Activated CD4-positive, alpha-beta T cell treated with anti-CD3 and anti-CD28 coated beads, Interleukin-2, amount 50 U/mL, for 4 hours (primary cell): ENCODE data around the gene LMAN2.
"Not testable (repeated sequence)": the region's sequence is repeated elsewhere in the genome, so short reads cannot be mapped to it uniquely, and the experiment has no call there.

Experiments
- DNase-seq, 2 experiments: peaks; one replicate each; pipeline ENCODE4 v3.0.0-alpha.2; 2020

The LMAN2 gene

DNA sequence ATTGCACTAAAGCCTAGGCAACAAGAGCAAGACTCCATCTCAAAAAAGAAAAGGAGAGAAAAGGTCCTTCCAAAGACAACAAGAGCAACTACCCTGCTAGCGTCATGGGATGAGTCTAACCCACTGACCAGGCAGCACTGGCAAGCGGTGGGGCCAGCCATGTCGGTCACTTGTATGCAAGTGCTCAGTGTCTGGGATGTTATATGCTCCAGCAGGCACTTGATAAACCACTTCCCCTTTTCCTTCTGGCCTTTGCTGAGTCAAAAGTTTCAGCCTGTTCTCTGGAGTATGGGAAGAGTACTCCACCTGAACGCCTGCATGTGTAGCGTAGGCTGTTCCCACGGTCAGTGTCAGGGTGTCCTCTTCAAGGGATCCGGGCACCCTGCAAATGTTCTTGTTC lies 30.6 kb downstream of the LMAN2 start:
- no peak for DNase-seq

DNA sequence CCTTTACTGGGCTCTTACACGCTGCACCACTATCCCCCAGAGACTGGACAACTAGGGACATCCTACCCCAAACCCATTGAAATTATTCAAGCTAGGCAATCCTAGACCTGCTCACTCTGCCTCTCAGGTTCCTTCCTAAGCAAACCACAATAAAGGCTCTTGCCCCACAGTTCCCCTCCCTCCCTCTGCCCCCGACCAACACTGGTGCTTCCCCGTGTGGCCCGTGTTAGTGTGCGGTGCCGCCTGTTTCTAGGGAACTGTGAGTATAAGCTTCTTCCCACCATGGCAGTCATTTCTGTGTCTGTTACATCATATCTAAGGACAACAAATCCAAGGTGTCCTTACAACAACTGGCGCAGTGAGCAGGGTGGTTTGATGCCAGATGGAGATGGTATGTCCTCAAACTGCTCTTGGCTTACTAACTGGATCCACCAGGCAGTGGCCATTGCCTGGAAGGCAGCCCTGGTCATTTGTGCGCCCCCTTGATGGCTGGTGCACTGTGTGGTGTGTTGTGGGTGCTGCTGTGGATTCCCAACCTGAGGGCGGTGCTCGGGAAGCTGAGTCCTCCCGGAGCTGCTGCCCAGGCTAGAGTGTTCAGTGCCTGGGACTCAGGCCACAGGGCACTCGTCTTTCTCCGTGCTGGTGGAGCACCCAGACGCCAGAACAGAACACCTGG lies 31.4 kb downstream of the LMAN2 start:
- DNase-seq = peak in 1 of 2 experiments; percentile 14

DNA sequence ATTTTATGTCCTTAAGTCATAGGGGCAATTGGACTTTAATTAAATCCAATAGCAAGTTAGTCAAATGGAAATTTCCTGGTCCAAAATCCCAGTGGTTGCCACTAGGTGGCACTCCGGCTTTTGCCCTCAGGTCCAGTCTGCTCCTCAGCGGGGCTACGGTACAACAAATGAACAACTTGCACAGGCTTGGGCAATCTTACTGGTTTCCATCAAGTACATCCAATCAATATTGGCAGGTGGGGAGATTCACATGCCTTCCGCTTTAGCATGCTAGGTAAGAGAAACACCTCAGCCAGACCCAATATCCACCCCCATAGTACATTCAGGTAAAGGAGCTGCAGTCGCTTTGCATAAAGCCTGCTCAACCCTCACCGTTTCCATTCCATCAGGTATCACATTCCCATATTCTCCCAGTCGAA lies 33.5 kb downstream of the LMAN2 start:
- peak; percentile 67 to 73 for DNase-seq

DNA sequence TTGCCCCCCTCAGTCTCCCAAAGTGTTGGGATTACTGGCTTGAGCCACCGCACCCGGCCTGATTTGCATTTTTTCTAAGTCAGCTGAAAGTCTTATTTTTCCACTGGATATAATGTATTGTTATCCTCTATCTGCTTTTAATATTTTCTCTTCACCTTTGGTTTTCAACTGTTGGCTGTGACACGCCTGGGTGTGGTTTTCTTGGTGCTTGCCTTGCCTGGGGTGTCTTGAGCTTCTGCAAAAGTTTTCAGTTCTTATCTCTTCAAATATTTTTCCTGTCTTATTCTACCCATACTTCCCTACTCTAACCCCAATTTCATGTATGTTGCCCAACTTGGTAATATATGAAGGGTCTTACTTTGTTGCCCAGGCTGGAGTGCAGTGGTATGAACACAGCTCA lies 35.5 kb downstream of the LMAN2 start:
- DNase-seq = no peak

DNA sequence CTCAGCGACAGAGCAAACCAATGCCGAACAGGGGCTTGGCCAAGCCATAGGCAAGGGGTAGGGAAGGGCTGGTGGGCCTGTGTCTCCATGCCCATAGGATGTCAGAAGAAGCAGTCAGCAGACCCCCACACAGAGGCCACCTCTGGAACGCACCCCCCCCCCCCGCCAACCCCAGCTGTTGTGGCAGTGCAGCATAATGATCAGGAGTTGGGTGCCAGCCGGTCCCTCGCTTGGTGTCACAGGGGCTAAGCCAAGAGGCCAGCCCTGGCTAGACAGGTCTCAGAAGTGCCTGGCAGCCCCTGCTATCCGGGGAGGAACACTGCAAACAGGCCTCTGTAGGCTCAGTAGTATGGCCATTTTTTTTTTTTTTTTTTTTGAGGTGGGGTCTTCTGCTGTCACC lies 36.1 kb downstream of the LMAN2 start:
- no peak for DNase-seq

DNA sequence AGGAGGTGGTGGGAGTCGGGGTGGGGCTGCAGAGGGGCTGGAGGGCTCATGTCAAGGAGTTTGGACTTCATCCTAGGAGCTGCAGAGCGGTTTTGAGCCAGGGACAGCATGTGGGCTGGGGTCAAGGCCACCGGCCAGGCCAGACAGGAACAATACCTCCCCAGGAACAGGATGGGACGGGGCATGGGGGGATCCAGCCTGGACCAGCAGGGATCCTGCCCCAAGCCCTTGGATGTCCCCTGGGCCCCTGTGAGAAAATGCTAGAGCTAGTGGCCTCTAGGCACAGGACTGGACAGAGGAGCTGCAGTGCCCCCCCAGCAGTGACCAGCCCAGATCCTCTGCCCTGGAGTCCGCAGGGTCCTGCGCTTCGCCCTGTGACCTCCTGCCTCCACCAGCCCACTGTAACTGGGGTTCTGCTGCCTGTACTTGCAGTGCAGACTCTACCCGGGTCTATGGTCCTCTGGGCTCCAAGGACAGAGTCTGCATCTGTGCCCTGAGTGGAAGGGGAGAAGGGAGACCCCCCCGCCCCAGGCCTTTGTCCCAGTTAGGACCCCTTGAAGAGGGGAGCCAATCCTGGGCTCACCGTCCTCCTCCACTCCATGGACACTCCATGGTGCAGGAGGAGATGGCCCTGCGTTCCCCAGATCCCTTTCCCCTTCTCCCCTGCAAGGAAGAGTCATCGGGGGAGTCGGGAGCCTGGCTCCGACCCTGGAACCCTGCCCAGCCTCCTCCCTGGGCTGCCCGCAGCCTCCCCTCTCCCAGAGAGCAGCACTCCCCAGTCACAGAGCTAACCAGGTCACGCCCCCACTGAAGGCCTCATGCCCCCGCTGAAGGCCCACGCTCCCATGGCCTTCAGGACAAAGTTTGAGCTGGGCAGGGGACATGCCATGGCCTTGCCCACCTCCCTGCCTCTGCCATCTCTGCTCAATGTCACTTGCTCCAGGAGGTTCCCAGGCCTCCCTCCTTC lies 36.8 kb downstream of the LMAN2 start:
- DNase-seq = no peak

DNA sequence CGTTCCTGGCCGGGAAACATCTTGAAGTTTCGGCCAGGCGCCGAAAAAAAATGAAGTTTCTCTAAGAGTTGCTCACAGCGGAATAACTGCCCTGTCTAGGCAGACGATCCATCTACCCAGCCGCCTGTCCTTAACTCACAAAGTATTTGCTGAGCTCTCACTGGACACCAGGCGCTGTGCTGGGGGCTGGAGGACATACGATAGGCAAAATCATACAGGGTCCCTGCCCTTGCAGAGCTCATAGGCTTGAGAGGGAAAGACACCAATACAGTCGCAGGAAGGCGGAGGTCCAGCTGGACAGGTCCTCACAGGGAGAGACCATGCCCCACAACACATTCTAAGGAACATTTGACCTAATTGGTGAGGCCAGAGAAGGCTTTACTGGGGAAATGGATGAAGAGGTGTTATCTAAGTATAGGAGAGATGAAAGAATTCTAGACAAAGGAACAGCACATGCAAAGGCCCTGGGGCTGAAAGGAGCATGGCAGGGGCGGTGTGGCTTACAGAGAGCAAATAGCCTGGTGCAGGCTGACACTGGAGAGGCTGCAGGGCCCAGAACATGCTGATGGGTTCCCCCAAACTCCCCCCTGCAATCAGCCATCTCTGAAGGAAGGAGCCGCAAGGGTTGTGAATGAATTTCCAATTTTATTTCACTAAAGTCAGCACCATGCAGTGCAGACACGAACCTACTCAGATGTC lies 37.8 kb downstream of the LMAN2 start:
- no peak for DNase-seq

DNA sequence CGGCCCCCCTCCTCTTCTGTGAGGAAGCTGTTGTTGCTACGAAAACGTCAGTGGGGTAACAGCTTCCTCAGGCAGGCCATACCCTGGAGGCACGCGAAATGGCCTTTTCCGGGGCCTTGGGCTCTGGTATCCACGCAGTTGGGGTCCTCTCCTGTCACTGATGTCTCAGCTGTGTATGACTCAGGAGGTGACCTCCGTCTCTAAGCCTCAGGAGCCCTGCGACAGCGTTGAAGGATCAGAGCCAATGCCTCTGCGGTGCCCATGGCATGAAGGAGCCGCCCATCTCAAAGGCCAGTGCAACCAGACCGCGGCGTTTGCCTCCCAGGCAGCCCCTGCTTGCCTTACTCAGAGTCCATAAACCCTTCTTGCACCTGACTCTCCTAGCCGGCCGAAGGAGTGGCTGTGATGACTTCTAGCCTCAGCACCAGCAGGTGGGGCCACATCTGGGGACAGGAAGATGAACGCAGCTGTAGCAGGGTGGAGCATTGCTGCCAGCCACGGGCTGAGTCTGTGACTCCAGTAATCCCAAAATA lies 38.8 kb downstream of the LMAN2 start:
- DNase-seq = no peak

DNA sequence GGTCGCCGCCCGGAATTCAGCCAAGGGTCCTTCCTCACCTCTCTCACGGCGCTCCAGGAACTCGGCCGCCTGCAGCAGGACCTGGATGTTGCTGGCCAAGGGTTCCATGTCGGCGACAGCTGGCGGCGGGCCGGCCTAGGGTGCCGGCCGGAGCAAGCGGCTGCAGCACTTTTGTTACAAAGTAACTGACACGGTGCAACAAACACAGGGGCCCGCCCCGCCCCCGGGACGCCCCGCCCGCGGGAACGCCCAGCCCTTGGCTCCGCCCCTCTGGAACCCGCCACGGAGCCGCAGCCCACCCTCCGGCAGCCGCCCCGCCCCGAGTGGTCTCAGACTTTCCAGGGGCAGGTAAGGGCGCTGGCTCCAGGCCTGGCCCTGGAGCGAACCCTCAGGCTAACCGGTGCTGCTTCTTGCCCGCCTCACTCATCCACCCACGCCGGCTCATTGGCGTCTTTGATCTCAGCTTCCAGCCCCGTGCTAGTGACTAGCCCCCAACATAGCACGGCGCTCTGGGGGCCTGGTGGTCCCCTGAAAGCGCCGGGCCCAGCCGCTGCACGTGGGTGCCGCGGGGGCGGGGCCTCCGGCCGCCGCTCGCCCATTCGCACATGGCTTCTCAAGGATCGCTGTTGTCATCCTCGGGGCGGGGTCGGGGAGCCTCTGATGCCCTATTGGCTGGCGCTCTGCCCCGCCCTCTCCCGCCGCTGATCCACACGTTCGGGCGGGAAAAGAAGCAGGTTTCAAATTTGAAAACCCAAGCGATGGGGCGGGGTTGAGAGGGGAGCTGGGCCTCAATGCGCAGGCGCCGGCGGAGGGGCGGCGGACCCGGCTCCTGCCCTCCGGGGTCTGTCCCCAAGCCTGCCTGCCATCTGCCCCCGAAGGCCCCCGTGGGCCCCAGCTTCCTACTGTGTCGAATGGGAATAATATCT lies 39.5 kb downstream of the LMAN2 start, which contains the start of gene MXD3:
Gene MXD3, minus strand, starts transcription at position 176 of the 926 bp plus-strand sequence. Its CDS starts 68 bp downstream, at position 108.
- DNase-seq = peak; percentile 94 to 95

DNA sequence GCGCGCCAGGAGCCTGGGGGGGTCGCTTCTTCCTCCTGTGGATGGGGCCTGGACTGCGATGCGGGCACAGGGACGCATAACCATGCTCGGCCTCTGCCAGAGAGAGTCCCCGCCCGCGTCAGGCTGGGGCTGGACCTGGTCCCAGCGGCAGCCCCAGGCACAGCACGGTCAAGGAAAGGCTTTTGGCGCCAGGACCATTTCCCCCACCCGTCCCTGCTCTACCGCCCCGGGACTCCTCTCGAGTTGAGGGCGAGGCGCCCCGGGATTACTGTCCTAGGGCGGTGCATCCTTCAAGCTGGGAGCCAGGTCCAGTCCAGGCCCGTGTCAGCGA lies 40.1 kb downstream of the LMAN2 start:
- no peak for DNase-seq

DNA sequence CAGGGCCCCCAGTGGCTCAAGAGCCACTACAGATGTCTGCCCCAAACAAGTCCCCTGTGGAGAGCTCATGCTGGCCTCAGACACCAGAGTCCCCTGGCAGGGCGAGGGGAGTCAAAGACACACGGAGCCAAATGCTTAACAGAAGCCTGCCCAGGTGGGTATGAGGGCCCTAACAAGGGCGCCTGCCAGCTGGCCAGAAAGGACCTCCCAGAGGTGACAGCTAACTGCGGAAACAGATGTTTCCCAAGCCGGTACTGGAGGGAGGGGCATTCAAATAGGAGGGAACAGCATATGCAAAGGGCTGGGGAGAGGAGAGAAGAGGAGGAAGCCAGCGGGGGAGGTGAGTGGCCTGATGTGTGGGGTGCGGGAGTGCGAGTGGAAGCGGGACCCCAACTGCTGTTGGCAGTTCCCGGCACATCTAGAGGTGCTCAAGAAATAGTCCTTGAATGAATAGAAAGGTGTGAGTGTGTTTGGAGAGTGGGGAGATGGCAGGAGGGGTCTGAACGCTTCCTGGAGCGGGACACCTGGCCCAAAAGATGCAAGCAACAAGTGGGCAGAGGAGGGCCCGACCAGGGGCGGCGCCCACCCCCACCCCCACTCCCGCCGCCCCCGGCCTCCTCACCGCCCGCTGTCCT lies 40.6 kb downstream of the LMAN2 start:
- no peak for DNase-seq

DNA sequence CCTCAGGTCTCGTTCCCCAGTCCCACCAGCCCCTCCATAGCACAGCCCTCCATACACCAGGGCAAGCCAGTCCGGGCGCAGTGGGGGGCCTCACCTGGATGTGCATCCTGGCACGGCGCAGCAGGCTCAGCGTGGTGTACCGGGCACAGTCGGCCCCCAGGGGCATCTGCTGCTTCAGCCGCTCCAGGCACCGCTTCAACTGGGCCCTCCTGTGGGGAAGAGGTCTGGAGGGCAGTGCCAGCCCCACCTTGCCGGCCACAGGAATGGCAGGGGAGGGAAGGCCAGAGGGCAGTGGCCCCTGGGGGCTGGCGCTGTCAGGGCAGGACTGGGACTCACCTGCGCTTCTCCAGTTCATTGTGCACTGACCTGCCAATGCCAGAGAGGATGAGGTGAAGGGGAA lies 41.1 kb downstream of the LMAN2 start:
- DNase-seq = no peak

DNA sequence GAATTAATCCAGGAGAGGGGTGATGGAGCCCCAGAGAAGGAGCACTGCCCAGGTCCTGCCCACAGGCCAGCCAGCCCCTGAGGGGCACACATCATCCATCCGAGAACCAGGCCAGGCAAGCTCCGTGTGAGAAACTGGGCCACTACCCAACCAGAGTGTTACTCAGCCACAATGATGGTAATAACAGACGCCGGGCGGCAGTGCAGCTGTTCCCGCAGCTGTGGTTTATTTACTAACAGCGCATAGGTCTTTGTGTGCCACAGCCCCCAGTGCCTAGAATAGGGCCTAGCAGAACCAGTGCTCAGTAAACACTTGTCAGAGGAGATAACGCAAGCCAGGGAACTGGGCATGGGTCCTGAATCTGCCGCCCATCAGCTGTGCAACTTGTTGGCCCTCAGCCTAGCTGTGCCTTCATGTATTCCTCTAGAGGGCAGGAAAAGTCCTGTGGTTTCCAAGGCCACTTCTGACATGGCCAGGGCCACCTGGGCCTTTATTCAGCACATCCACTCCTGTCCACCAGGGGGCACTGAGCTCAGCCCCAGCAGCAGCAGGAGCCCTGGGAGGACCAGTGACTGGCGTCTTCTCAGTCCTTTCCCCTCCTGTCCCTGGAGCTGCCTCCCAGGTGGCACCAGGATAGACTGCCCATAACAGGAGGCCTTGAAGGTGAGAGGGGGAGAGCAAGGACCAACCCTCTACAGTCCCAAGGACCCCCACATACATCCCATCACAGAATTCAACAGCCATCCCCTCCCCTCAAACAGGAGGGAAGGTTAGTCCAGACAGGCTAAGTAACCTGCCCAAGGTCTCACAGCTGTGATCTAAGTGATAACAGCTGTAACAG lies 41.9 kb downstream of the LMAN2 start:
- DNase-seq = peak; percentile 66 to 69

DNA sequence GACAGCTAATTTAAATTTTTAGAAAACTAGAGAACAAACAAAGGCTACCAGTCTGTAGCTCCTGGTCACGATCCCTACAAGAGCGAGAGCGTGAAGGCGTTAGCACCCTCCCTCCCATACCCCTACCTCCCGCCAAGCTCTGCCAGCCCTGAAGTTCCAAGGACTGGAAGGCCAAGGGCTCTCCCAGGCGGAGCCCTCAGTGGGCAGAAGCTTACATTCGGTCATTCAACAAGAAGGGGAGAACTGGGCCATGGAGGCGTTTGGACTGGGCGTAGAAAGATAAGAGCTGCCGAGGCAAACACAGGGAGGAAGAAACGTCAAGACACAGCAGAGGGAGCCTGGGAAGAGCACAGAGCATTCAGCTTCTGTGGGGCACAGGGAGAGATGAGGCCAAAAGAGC lies 42.7 kb downstream of the LMAN2 start:
- no peak for DNase-seq

DNA sequence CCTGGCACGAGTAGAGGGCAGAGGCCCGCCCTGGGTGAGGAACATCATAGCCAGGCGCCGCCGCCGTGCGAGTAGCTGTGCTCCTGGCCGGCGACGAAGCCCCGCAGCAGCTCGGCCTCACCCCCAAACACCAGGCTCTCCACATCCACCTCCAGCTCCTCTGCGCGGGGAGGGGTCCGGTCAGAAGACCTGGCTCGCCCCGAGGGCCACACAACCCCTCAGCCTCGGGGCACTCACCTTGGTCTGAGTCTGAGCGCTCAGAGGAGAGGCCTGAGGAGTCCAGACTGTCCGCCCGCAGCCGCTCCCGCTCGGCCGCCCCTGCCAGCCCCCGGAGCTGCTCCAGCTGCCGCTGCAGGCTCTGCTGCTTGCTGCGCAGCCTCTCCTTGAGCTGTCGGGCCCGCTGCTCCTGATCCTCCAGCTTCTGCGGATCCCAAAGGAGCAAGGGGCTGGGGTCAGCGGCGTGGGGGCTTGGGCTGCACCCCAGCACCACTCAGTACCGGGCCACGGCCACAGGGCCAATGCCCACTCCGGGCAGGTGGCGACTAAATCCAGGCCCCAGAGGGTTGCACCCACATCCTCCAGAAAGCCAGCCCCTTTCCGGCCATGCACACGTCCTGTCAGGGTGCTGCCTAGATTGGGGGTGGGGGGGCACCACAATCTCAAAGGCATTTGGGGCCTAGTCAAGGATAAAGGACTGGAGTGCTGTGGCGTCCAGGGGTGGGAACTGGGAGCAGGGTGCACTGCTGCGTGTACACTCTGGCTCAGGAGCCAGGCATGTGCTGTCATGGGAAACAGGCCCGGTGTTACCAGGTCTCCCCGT lies 43.7 kb downstream of the LMAN2 start:
- no peak for DNase-seq

DNA sequence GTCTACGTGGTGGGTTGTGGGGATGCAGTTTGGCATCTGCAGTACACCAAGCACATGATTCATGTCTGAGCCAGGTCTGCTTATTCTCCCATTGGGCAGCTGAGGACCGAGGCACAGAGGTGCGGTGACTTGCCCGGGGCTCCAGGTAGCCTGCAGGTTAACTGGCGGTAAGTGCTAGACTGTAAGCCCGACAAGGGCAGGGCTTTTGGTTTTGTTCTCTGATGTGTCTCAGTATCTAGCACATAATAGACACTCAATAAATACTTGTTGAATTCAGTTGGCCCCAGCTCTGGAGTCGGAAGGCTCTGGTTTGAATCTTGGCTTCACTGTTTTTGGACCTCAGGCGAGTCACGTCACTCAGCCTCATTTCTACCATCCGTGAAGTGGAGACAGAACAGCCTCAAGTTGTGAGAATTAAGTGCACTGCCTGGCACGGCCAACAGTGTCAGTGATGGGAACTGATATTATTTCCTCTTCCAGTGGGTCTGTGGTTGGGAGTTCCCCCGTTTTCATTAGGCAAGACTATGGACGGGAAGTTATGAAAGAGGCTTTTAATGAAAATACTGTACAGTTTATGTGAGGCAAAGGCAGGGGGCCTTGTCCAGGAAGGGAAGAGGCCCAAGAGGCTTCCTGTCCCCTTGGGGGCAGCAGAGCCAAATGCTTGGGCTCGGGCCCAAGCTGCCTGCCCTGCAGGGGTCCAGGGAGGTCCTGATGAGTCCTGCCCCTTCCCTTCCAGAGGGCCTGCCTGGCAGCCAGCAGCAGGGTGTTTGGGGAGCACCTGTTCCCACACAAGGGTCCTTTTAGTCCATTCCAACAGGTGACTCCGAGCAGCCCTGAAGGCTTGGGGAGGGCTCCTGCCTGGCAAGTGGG lies 44.6 kb downstream of the LMAN2 start:
- no peak for DNase-seq

DNA sequence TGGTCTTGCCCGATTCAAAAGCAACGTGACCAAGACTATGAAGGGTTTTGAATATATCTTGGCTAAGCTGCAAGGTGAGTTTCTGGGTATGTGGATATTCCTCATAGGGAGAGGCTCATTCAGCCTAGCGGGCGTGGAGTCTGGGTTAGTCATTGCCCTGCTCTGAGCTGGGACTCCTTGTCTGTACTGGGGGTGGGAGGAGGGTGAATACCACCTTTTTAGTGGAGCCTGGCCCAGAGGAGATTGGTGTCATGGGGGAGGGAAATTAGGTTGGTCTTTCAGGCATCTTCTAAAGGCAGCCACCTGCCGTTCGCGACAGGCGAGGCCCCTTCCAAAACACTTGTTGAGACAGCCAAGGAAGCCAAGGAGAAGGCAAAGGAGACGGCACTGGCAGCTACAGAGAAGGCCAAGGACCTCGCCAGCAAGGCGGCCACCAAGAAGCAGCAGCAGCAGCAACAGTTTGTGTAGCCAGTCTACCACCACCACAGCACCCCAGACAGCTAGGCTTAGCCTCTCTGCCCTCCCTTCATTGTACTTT lies 45.3 kb downstream of the LMAN2 start:
- not testable (repeated sequence) for DNase-seq

DNA sequence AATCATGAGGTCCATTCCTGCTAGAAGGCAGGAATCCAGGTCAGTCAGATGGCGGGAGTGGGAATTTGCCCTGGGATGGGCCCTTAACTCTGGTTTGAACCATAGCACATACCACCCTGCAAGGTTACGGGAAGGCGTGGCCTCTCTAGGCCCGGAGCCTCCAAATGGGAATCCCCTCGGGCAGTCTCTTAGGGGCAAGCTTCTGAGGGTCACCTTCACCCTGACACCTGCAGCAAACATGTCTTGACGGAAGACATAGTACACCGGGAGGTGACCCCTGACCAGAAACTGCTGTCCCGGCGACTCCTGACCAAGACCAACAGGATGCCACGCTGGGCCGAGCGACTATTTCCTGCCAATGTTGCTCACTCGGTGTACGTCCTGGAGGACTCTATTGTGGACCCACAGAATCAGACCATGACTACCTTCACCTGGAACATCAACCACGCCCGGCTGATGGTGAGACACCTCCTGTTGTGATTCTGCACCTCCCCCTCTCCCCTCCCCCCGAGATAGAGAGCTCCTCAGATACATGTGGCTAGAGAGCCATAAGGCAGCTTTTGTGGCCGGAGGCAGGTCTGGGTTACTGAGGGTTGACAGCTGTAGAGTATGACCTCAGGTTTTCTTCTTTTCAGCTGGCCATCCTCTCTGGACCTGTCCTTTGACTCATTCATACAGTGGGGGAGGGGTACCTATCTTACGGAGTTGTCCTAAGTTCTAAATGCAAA lies 46.9 kb downstream of the LMAN2 start:
- peak in 1 of 2 experiments; percentile 27 for DNase-seq
